Smooth muscle cell of the brain vasculature (primary cell): Measurements from ENCODE around the gene FRMPD2.
"Not testable (repeated sequence)": the region's sequence is repeated elsewhere in the genome, so short reads cannot be mapped to it uniquely, and the experiment has no call there.

Experiments used
- DNase-seq: peaks from one replicate; pipeline ENCODE4 v3.0.0-alpha.2; 2012; ENCODE audit warnings: low read depth, low spot score

Gene FRMPD2

GRCh38 chr10:48252354-48252650, 22.2 kb downstream of the FRMPD2 start:
- DNase-seq = no peak

DNA sequence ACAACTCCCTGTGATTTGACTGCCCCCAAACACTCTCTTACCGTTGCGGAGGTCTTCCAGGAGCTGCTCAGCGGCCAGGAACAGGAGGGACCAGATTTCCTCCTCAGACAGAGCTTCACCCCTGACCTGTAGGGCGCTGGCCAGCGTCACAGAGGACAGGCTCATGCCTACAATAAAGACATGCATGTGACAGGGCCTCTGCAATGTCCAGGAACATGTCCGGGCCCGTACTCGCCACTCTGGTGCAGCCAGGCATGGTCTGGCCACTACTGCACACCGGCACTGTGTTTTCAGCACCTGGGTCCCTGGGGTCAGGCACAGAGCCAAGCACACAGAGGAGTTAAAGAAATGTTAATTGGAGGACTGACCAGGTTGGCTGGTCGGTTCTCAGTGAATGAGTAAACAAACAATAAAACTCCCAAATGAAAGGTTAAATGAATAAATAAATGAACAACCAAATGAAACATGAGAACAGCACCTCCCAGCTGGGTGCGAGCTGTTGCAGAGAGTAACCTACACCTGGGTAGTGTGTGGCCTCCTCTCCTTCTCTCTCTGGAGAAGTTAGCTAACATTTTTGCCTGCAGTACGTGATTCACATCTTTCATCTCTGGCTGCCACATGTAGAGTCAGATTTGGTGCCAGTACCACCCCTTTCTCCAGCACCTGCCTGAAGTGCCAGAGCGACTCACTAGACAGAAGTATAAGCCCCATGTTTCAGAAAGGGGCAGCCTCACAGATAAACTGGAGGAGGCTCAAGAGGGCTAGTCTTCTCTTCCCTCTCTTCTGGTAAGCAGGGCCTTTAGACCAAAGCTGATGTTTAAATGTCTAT, 22.8 kb downstream of the FRMPD2 start:
- DNase-seq = no peak

- DNase-seq = no peak
Measured at GRCh38 chr10:48251152-48251524, 23.4 kb downstream of the FRMPD2 start.

- DNase-seq = no peak
Measured at GRCh38 chr10:48249763-48250351, 24.6 kb downstream of the FRMPD2 start.

GRCh38 chr10:48249004-48249762, 25.3 kb downstream of the FRMPD2 start:
- DNase-seq = no peak

DNA sequence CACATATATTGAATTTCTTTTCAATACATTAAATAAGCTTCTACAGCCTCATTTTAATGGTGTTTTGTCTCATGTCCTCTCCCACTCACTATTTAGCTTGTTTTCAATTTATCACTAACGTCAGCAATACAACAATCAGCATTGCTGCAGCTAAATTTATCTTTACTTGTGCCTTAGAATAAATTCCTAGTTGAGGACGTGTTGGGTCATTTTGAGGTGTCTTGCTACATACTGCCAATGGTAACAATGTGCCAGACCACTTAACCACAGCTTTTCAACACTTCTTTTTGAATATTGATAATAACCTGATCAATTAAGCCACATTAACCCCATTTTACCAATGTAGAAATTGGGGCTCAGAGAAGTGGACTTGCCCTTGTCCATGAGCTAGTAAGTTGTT, 26.0 kb downstream of the FRMPD2 start:
- DNase-seq = no peak

DNA sequence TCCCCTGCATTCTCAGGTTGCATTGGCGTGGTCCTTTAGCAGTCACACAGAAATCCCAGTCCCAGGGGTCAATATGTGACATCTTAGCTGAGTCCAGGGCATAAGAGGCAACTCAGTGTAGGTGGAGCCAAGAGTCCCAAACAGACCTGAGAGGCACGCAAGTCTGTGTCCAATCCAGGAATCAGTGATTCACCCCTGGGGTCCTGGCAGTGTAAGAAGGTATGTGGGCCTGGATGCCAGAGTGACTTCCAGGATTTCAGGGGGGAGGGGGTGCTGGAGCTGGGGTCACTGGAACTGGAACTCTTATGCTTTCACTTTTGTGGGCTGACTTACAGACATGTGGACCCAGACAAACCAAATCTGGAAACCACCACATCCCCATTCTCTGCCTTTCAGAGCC, 26.8 kb downstream of the FRMPD2 start:
- no peak for DNase-seq

DNA sequence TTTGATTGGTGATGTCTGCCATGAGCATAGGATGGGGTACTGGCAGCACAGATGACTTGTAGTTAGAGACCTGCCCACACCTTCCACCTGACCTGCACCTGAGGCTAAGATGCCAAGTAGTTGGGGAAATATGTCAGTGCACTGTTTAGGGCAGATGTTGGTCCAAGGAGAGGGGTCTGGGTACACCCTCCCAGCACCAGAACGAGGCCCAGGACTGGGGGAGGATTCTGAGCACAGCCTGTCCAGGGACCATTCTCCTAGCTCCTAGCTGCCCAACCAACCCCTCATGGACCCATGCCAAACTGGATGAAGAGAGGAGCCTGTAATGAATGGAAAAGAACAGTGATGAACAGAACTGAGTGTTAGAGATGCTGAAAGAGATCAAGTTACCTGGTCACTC, 28.0 kb downstream of the FRMPD2 start:
- DNase-seq = no peak

DNA sequence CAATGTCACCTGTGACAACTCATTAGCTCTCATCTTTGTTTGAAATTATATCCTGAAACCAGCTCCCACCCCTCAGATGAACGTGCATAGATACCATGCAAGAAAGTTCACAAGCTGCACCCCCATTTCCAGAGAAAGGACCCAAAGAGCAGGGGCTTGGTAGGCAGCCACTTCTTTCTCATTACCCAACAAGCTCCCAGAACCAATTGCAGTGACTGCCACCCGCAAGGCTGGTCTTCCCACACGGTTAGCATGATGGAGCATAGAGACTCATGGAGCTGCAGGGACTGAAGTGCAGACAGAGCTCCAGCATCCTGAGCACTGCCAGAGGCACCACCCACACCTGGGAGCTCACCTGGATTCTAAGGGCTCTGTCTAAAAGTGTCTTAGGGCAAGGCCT, 28.5 kb downstream of the FRMPD2 start:
- DNase-seq = no peak

- not testable (repeated sequence) for DNase-seq
Measured at GRCh38 chr10:48243921-48244320, 30.6 kb downstream of the FRMPD2 start.

- DNase-seq = no peak
Measured at GRCh38 chr10:48243487-48243886, 31.0 kb downstream of the FRMPD2 start.

GRCh38 chr10:48242171-48242904, 32.2 kb downstream of the FRMPD2 start:
- DNase-seq = no peak

- no peak for DNase-seq
Measured at GRCh38 chr10:48241332-48241731, 33.2 kb downstream of the FRMPD2 start.

DNA sequence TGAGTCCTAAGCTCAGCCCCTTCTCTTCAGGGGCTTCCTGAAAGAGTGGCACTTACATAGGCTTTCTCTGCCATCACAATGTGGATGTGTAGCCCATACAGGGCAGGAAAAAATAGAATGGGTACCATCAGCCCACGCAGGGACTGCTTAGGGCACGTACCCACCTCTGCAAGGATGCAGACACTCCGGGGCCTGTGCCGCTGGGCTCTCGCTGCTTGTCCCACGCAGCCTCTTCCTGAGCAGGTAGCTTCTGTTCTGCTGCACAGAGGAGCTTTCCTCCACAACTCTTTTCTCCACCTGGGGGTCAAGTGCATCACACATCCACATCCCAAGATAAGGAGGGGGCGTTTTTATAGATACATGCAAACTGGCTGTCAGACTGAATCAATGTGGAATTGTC, 34.3 kb downstream of the FRMPD2 start:
- DNase-seq = no peak

- DNase-seq = no peak
Measured at GRCh38 chr10:48239618-48240017, 34.9 kb downstream of the FRMPD2 start.

DNA sequence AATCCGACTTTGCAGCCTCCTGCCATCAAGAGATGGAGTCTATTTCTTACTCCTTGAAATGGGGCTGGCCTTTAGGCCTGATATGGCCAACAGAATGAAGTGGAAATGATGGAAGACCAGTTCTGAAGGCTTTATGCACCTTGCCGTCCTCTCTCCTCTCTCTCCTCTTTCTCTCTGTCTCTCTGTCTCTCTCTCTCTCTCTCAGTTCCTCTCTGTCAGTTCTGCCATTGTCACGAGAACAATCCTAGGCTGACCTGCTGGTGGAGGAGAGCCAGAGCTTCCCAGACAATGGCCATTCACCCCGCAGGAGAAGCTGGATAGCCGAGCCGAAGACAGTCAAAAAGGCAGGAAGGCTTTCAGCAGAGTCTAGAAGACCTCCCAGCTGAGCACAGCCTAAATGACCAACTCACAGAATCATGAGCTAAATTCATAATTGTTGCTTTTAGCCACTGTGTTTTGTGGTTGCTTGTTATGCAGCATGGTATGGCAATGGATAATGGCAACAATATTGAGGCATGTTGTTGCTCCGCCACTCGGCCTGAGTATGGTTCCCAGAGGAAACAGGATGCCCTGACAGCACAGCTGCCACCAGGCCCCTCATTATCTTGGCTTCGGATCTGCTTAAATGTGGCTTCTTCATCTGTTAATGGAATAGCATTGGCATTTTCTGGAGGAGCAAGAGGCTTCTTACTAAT, 35.5 kb downstream of the FRMPD2 start:
- DNase-seq = no peak

DNA sequence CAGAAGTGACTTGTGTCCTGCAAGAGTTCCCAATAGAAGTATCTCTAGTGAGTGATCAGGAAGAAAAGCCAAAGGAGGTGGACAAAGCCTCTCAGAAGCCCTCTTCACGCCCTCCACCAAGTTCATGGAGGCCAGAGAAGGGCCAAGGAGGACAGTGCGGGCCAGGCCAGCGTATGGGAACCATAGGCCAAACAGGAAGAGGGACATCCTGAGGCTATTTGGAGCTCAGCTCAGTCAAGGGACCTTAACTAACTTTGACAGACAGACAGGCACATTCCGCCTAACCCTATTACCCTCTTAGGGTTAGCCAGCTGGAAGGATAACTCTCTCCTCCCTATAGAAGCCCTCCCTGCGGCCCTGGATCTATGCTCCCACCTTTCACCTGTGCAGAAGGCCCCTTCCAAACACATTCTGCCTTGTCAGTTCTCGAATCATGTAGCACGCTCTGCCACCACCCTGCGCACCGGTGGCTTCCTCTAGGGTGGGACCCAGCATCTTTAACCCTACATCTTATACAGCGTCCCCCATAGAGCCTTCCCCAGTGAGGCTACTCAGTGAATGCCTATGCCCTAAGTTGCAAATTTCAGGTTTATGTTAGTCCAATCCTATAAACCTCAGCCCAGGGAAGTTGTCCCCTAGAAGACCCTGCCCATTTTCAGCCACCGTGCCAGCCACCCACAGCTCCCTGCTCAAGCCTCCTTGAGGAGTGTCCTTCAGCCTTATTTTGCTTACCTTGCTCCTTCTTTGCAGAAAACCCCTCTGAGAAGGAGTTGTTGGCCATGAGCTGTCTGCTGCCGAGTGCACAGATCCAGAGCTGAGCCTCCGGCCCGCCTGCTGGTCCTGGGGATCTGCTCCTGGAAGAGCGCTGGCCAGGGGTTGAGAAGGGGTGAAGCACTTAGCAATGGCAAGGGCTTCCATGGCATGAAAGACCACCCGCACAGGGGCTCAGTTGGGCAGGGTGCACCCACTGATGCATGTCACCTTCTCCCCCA, 36.9 kb downstream of the FRMPD2 start:
- DNase-seq = no peak

GRCh38 chr10:48236199-48236621, 38.3 kb downstream of the FRMPD2 start:
- no peak for DNase-seq

- no peak for DNase-seq
Measured at GRCh38 chr10:48235501-48235900, 39.0 kb downstream of the FRMPD2 start.

- no peak for DNase-seq
Measured at GRCh38 chr10:48234787-48235186, 39.7 kb downstream of the FRMPD2 start.
